NCI-H1436 treated with DMSO at 0.1 percent for 48 hours (cell line): Measurements from ENCODE around the gene BEGAIN.
A peak's percentile ranks its signal among the peaks of the same experiment; 100 is the strongest.

ENCODE experiments used
- DNase-seq: peaks from one replicate; lab custom pipeline; 2025; lab: John Stamatoyannopoulos, UW

BEGAIN gene

GRCh38 chr14:100587086-100587762, at the start of gene BEGAIN:
TSS of gene BEGAIN (minus strand) at chr14:100587417. CDS start at chr14:100587290, 127 bp downstream.
- DNase-seq, result no peak

GRCh38 chr14:100636559-100636958, 49.3 kb upstream of the BEGAIN start:
- DNase-seq, result no peak

- DNase-seq, result no peak
These were observed 46.8 kb upstream of the BEGAIN start for GRCh38 chr14:100634026-100634425.

- DNase-seq, result no peak
These were observed 46.2 kb upstream of the BEGAIN start for GRCh38 chr14:100633406-100633805.

- DNase-seq, result no peak
These were observed 42.5 kb upstream of the BEGAIN start for GRCh38 chr14:100629696-100630095.

- no peak for DNase-seq
These were observed 41.9 kb upstream of the BEGAIN start for GRCh38 chr14:100629098-100629497.

- no peak for DNase-seq
These were observed 41.0 kb upstream of the BEGAIN start for GRCh38 chr14:100628225-100628624.

- DNase-seq, result no peak
These were observed 39.4 kb upstream of the BEGAIN start for GRCh38 chr14:100626614-100627013.

- DNase-seq, result no peak
These were observed 36.7 kb upstream of the BEGAIN start for GRCh38 chr14:100623961-100624360.

- no peak for DNase-seq
These were observed 36.3 kb upstream of the BEGAIN start for GRCh38 chr14:100623557-100623956.

- DNase-seq, result no peak
These were observed 35.7 kb upstream of the BEGAIN start for GRCh38 chr14:100622708-100623485.

GRCh38 chr14:100622224-100622623, 35.0 kb upstream of the BEGAIN start:
- DNase-seq, result no peak

GRCh38 chr14:100621806-100622205, 34.6 kb upstream of the BEGAIN start:
- DNase-seq, result no peak

GRCh38 chr14:100620255-100621100, 33.3 kb upstream of the BEGAIN start:
- DNase-seq, result peak; percentile 22

- no peak for DNase-seq
These were observed 32.4 kb upstream of the BEGAIN start for GRCh38 chr14:100619396-100620254.

GRCh38 chr14:100618763-100619320, 31.6 kb upstream of the BEGAIN start:
- no peak for DNase-seq

- DNase-seq, result no peak
These were observed 31.1 kb upstream of the BEGAIN start for GRCh38 chr14:100618318-100618693.

- DNase-seq, result no peak
These were observed 30.4 kb upstream of the BEGAIN start for GRCh38 chr14:100617410-100618317.

GRCh38 chr14:100616854-100617409, 29.7 kb upstream of the BEGAIN start:
- no peak for DNase-seq
